ENCODE data around the gene SPG7.
A peak's percentile ranks its signal among the peaks of the same experiment; 100 is the strongest.

The SPG7 gene

DNA sequence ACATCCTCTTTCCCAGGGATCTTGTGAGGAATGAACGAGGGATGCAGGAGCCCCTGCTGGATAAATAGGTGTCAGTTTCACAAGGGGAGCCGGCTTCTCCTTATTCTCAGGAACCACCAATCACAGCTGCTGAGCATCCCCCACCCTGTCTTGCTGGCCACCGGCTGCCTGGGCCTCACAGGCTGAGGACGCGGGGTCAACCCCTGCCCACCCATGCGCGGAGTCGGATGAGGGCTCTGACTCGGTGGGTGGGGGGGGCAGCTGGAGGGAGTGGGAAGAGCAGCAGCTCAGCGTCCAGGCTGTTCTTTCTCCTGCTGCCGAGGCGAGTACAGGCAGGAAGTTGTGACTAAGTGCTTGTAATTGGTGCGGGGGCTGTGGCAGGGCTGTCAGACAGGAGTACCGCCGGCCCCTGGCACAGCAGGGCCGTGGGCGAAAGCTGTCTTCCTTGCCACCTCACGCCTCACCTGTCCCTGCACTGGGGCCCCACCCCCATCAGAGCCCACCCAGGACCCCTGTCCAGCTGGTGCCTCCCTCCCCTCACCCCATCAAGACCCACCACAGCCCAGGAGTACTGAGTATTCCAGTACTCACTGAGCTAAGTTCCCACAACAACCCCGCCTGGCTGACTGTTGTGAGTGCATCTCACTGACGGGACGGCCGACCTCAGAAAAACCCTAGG, 94.2 kb downstream of the SPG7 start:
- DNase-seq: peak; percentile 74 to 77

DNA sequence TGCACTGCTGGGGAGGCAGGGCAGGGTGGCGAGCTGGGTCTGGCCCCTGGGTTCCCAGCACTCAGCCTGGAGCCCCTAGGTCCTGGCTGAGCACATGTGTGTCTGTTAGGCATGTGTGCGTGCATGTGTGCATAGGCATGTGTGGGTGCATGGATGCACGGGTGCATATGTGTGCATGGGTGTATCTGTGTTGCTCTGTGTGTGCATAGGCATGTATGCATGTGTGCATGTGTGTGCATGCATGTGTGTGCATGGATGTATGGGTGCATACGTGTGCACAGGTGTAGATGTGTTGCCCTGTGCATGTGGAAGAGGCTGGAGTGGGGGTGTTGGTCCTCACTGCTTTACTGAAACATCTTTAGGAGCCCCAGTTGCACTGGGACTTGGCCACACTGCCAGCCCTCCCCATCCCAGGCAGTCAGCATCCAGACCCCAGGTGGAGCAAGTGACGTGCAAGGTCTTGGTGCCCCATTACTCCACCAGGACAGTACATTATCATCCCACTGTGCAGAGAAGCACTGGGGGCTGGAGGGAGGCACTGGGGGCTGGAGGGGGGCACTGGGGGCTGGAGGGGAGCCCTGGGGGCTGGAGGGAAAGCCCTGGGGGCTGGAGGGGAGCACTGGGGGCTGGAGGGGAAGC, 94.9 kb downstream of the SPG7 start:
- no peak for DNase-seq

DNA sequence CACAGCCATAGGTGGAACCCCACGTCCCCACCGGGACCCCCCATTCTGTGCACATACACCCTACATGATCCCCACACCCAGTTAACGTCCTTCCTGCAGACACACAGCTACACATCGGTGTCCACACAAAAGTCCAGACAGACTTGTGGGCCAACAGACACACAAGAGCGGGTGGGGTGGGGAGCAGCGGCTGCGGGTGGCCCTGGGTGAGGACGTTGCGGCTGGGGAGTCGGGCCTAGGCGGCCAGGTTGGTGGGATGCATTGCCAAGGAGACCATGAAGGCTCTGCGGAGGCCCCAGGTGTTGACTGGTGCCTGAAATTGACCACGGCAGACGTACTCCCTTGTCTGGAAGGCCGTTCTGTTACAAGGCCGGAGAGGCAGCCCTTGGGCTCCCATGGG, 96.6 kb downstream of the SPG7 start:
- DNase-seq: no peak

DNA sequence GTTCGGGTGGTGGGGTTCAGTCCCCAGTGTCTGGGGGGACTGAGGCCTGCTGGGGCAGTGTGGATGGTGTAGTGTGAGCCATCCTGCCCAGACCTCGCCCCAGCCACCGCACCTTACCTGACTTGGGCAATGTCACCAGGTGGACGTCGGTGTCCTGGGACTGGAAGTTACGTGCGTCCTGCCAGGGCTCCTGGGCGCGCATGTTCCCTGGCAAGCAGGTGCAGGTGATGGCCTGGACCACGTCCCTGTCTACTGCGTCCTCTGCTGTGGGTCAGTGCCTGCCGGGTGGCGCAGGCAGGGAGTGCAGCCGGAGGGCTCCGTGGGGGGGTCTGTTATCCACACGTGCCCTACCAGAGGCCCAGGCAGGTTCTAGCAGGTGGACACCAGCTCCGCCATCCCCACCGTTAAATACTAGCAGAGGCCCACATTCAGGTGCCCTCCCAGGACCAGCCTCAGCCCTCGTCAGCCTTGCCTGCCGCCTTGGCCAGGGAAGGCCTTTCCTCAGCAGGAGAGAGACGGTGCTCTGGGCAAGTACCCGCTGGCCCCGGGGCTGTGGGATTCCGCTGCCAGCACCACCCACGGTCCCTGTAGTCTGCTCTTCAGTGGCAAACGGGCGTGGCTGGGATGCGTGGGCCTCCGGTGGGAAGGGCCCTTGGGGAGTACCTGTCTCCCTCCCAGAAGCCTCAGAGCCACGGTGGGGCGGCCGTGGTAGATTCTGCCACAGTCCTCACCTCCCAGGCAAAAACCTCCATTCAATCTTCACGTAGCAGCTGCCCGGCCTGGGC, 97.2 kb downstream of the SPG7 start:
- DNase-seq: no peak

DNA sequence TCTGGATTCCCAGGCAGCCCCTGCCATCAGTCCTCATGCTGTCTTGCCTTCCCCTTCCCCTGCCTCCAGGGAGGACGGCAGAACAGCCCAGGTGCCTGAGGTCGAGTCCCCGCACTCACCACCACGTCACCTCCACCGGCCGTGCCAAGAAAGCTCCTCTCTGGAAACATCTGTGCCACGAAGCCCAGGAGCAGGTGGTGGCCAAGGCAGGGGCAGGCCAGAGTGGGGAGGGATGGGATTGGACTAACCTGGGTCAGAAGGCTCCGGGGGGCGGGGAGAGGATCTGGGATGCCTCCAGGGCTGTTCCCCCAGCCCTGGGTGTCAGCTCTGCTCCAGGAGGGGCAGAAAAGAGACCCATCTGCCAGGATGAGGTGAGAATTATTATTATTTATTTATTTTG, 97.8 kb downstream of the SPG7 start:
- DNase-seq: no peak
